Loucy (cell line): ENCODE measurements around the gene DSCAM.

Experiments
- H2AFZ ChIP-seq: fragments of 200-600 bp; sonication (generic); 2 replicates; pipeline ENCODE4 v1.6.0; 2016; ENCODE audit warnings: antibody characterized with exemption, mild to moderate bottlenecking, low read length, moderate library complexity
- H3F3A ChIP-seq: fragments of 200-600 bp; 2 replicates; pipeline ENCODE4 v1.6.0; 2016; ENCODE audit warnings: antibody characterized with exemption, low read depth, mild to moderate bottlenecking
- H3K27me3 ChIP-seq: fragments of 200-600 bp; sonication (generic); 2 replicates; pipeline ENCODE4 v1.6.1; 2014; ENCODE audit warnings: low read length, mild to moderate bottlenecking; ENCODE audit not compliant: insufficient read depth, poor library complexity, severe bottlenecking
- H3K36me3 ChIP-seq: fragments of 200-600 bp; sonication (generic); 2 replicates; pipeline ENCODE4 v1.6.1; 2016; ENCODE audit warnings: low read length; ENCODE audit not compliant: insufficient read depth
- H3K4me1 ChIP-seq: fragments of 200-600 bp; sonication (generic); 2 replicates; pipeline ENCODE4 v1.5.1; 2014; ENCODE audit warnings: low read length, mild to moderate bottlenecking; ENCODE audit not compliant: insufficient read depth, poor library complexity, severe bottlenecking
- H3K4me2 ChIP-seq: fragments of 200-600 bp; sonication (generic); 2 replicates; pipeline ENCODE4 v1.6.0; 2014; ENCODE audit warnings: antibody characterized with exemption, low read length, low read depth, mild to moderate bottlenecking; ENCODE audit not compliant: poor library complexity, severe bottlenecking
- H3K4me3 ChIP-seq: fragments of 200-600 bp; sonication (generic); 2 replicates; pipeline ENCODE4 v1.5.1; 2014; ENCODE audit warnings: low read length, mild to moderate bottlenecking, mixed read lengths; ENCODE audit not compliant: poor library complexity, severe bottlenecking
- H3K79me2 ChIP-seq: fragments of 200-600 bp; sonication (generic); 2 replicates; pipeline ENCODE4 v1.6.1; 2014; ENCODE audit warnings: low read length; ENCODE audit not compliant: insufficient read depth
- H3K9ac ChIP-seq: fragments of 200-600 bp; sonication (generic); 2 replicates; pipeline ENCODE4 v1.6.0; 2014; ENCODE audit warnings: mild to moderate bottlenecking, low read depth, low read length, moderate library complexity; ENCODE audit not compliant: poor library complexity, severe bottlenecking
- H3K9me2 ChIP-seq: fragments of 200-600 bp; sonication (generic); replicated peaks from 2 replicates; pipeline ENCODE4 v1.6.1; 2016; ENCODE audit warnings: low read depth, low read length, mixed read lengths
- H3K9me3 ChIP-seq: fragments of 200-600 bp; sonication (generic); 2 replicates; pipeline ENCODE4 v1.6.1; 2014; ENCODE audit warnings: mild to moderate bottlenecking, antibody characterized with exemption, low read length, low read depth; ENCODE audit not compliant: insufficient read depth
- H4K20me1 ChIP-seq: fragments of 200-600 bp; sonication (generic); 2 replicates; pipeline ENCODE4 v1.6.0; 2014; ENCODE audit warnings: antibody characterized with exemption, low read length, mild to moderate bottlenecking; ENCODE audit not compliant: insufficient read depth, poor library complexity, severe bottlenecking
- CTCF ChIP-seq: fragments of 200-600 bp; sonication (generic); conservative IDR thresholded peaks from 2 replicates; pipeline ENCODE4 v1.5.1; 2014; ENCODE audit warnings: mild to moderate bottlenecking, antibody characterized with exemption, low read length
- EZH2phosphoT487 ChIP-seq: fragments of 200-600 bp; IDR thresholded peaks from 2 replicates; pipeline ENCODE4 v1.6.1; 2018; ENCODE audit warnings: antibody characterized with exemption, mild to moderate bottlenecking, moderate library complexity, borderline replicate concordance

Gene DSCAM

GRCh38 chr21:40660461-40660860, 186.5 kb downstream of the DSCAM start:
- Histone ChIP-seq H3K36me3 (no peaks in the 10 kb centered on the region), H3K9me3 (peaks cover 3% of the 10 kb centered on the region; the same call in 1 of the 2 replicates), H3K79me2 (no peaks in the 10 kb centered on the region), H3K9ac (no peak overlapping the region), H3K4me2 (no peak overlapping the region), H3K4me3 (no peak overlapping the region), H4K20me1 (no peaks in the 10 kb centered on the region), H3K4me1 (no peaks in the 10 kb centered on the region), H3K9me2 (no peaks in the 10 kb centered on the region), H3F3A (no peaks in the 10 kb centered on the region), H2AFZ (no peak overlapping the region), H3K27me3 (no peaks in the 10 kb centered on the region)
- TF ChIP-seq EZH2phosphoT487, result no peak
- no peak for TF ChIP-seq CTCF

GRCh38 chr21:40658311-40658710, 188.6 kb downstream of the DSCAM start:
- H3K9ac ChIP-seq, result no peak overlapping the region
- H3F3A ChIP-seq, result no peaks in the 10 kb centered on the region

GRCh38 chr21:40652436-40652835, 194.5 kb downstream of the DSCAM start:
- Histone ChIP-seq H2AFZ (no peak overlapping the region), H4K20me1 (no peaks in the 10 kb centered on the region), H3K9me3 (no peaks in the 10 kb centered on the region; the same call in 1 of the 2 replicates), H3K4me3 (no peak overlapping the region), H3F3A (no peaks in the 10 kb centered on the region), H3K79me2 (no peaks in the 10 kb centered on the region), H3K27me3 (no peaks in the 10 kb centered on the region), H3K36me3 (no peaks in the 10 kb centered on the region), H3K4me2 (no peak overlapping the region), H3K9ac (no peak overlapping the region), H3K9me2 (no peaks in the 10 kb centered on the region), H3K4me1 (no peaks in the 10 kb centered on the region)
- TF ChIP-seq CTCF, result no peak
- no peak for TF ChIP-seq EZH2phosphoT487

More at GRCh38 chr21:40658311-40658710, 188.6 kb downstream of the DSCAM start:
- Histone ChIP-seq H3K4me2 (no peak overlapping the region), H3K36me3 (no peaks in the 10 kb centered on the region), H2AFZ (no peak overlapping the region), H3K27me3 (no peaks in the 10 kb centered on the region), H3K9me2 (no peaks in the 10 kb centered on the region), H4K20me1 (no peaks in the 10 kb centered on the region), H3K9me3 (no peaks in the 10 kb centered on the region), H3K4me3 (no peak overlapping the region), H3K79me2 (no peaks in the 10 kb centered on the region), H3K4me1 (no peaks in the 10 kb centered on the region)
- TF ChIP-seq CTCF (no peak), EZH2phosphoT487 (no peak)
